ENCODE measurements around the gene FBF1.

The FBF1 gene

GRCh38 chr17:75976175-75976848, 35.5 kb upstream of the FBF1 start:
- no peak for TF ChIP-seq SIN3A (IDR thresholded peaks at IDR 0.05; ENCODE audit: borderline replicate concordance, insufficient read depth, low read length)
- no peak for TF ChIP-seq POLR2AphosphoS5 (IDR thresholded peaks at IDR 0.05; ENCODE audit: low read depth, low read length)
- TF ChIP-seq TAF1 (IDR thresholded peaks at IDR 0.05; ENCODE audit: borderline replicate concordance, insufficient read depth, low read length) = no peak
- TF ChIP-seq REST (IDR thresholded peaks at IDR 0.05; ENCODE audit: insufficient read depth in 1 of 2, low read depth in 2 of 2, low read length in 2 of 2) = no peak
- no peak for TF ChIP-seq FOXP2 (optimal IDR thresholded peaks at IDR 0.05; ENCODE audit: borderline replicate concordance, extremely low read depth, extremely low read length, insufficient read depth)

- TF ChIP-seq POLR2AphosphoS5 (IDR thresholded peaks at IDR 0.05; ENCODE audit: low read depth, low read length) (no peak), SIN3A (IDR thresholded peaks at IDR 0.05; ENCODE audit: borderline replicate concordance, insufficient read depth, low read length) (no peak), TAF1 (IDR thresholded peaks at IDR 0.05; ENCODE audit: borderline replicate concordance, insufficient read depth, low read length) (no peak), FOXP2 (optimal IDR thresholded peaks at IDR 0.05; ENCODE audit: borderline replicate concordance, extremely low read depth, extremely low read length, insufficient read depth) (no peak), REST (IDR thresholded peaks at IDR 0.05; ENCODE audit: insufficient read depth in 1 of 2, low read depth in 2 of 2, low read length in 2 of 2) (no peak)
Observed at GRCh38 chr17:75975757-75976174, 34.9 kb upstream of the FBF1 start.

- no peak for TF ChIP-seq REST (IDR thresholded peaks at IDR 0.05; ENCODE audit: insufficient read depth in 1 of 2, low read depth in 2 of 2, low read length in 2 of 2)
- no peak for TF ChIP-seq FOXP2 (optimal IDR thresholded peaks at IDR 0.05; ENCODE audit: borderline replicate concordance, extremely low read depth, extremely low read length, insufficient read depth)
- TF ChIP-seq TAF1 (IDR thresholded peaks at IDR 0.05; ENCODE audit: borderline replicate concordance, insufficient read depth, low read length) = no peak
Observed at GRCh38 chr17:75970626-75971025, 29.8 kb upstream of the FBF1 start.

- TF ChIP-seq REST (IDR thresholded peaks at IDR 0.05; ENCODE audit: insufficient read depth in 1 of 2, low read depth in 2 of 2, low read length in 2 of 2) (no peak), FOXP2 (optimal IDR thresholded peaks at IDR 0.05; ENCODE audit: borderline replicate concordance, extremely low read depth, extremely low read length, insufficient read depth) (no peak), TAF1 (IDR thresholded peaks at IDR 0.05; ENCODE audit: borderline replicate concordance, insufficient read depth, low read length) (no peak), POLR2AphosphoS5 (IDR thresholded peaks at IDR 0.05; ENCODE audit: low read depth, low read length) (no peak), SIN3A (IDR thresholded peaks at IDR 0.05; ENCODE audit: borderline replicate concordance, insufficient read depth, low read length) (no peak)
Observed at GRCh38 chr17:75970011-75970523, 29.2 kb upstream of the FBF1 start.

Data from PFSK-1 (cell line).